ENCODE measurements around the gene RBM48. TPM values are rescaled to one million over a fixed set of nuclear protein-coding genes. Genes with fewer than 3 reads are reported as not detected.

Gene RBM48
- total and polyA plus RNA-seq, 2 donors (not counting 3 experiments of a cell fraction or from before 2014, with no cell fraction given): 9.8 to 12.0 TPM

DNA sequence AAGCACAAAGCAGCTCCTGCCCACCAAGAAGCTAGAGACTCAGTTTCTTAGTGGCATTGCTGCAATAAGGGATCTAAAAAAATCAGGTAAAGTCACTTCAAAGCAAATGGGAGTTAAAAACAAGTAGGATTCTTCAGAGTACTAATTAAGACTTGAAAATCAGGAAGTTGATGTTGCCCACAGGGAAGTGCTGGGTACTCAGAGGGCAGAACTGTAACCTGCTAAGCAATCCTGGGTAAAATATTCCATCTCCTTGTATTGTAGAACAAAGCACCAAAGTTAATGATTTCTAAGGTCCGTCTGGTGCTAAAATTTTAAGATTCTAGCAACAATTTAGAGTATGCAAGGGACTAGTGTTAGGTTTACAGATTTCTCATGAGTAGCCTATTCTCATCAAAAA lies 8.6 kb upstream of the RBM48 start:
- no peaks in the 10 kb centered on the region for H3K9me1 ChIP-seq (replicated peaks; ENCODE audit: control insufficient read depth, extremely low read depth, insufficient read depth, low read length)
- TF ChIP-seq POLR2AphosphoS5 (IDR thresholded peaks at IDR 0.05; ENCODE audit: insufficient read depth, low read depth, low read length) (no peak), MYC (IDR thresholded peaks at IDR 0.05; ENCODE audit: low read depth, low read length) (no peak), JUN (IDR thresholded peaks at IDR 0.05; ENCODE audit: borderline replicate concordance, insufficient read depth, insufficient read length, low read depth) (no peak), FOS (IDR thresholded peaks at IDR 0.05; ENCODE audit: borderline replicate concordance, insufficient read depth, low read length) (no peak), EZH2 (IDR thresholded peaks at IDR 0.05; ENCODE audit: borderline replicate concordance, low read depth, low read length, severe bottlenecking) (no peak), GATA2 (IDR thresholded peaks at IDR 0.05; ENCODE audit: insufficient read depth, insufficient read length, low read depth, low read length) (no peak), POLR2A (IDR thresholded peaks at IDR 0.05; ENCODE audit: low read depth, low read length) (no peak)
- TF ChIP-seq, protein P1, sequence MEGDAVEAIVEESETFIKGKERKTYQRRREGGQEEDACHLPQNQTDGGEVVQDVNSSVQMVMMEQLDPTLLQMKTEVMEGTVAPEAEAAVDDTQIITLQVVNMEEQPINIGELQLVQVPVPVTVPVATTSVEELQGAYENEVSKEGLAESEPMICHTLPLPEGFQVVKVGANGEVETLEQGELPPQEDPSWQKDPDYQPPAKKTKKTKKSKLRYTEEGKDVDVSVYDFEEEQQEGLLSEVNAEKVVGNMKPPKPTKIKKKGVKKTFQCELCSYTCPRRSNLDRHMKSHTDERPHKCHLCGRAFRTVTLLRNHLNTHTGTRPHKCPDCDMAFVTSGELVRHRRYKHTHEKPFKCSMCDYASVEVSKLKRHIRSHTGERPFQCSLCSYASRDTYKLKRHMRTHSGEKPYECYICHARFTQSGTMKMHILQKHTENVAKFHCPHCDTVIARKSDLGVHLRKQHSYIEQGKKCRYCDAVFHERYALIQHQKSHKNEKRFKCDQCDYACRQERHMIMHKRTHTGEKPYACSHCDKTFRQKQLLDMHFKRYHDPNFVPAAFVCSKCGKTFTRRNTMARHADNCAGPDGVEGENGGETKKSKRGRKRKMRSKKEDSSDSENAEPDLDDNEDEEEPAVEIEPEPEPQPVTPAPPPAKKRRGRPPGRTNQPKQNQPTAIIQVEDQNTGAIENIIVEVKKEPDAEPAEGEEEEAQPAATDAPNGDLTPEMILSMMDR (IDR thresholded peaks at IDR 0.05; ENCODE audit: extremely low read depth in 1 of 2, insufficient read depth in 1 of 2, low read depth in 1 of 2, low read length in 2 of 2): no peak
- TF ChIP-seq, protein P2, sequence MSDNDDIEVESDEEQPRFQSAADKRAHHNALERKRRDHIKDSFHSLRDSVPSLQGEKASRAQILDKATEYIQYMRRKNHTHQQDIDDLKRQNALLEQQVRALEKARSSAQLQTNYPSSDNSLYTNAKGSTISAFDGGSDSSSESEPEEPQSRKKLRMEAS (IDR thresholded peaks at IDR 0.05; ENCODE audit: insufficient read depth, insufficient read length): no peak
- no peaks in the 10 kb centered on the region for H3K9me3 ChIP-seq (replicated peaks; ENCODE audit: control insufficient read depth, insufficient read depth, low read length)
- H3K4me1 ChIP-seq (ENCODE audit: control insufficient read depth, extremely low read depth, insufficient read depth, low read length): no peaks in the 10 kb centered on the region
- H3K79me2 ChIP-seq (ENCODE audit: control insufficient read depth, insufficient read depth, low read length): no peaks in the 10 kb centered on the region
- H4K20me1 ChIP-seq (replicated peaks; ENCODE audit: control insufficient read depth, extremely low read depth, insufficient read depth, low read length): no peaks in the 10 kb centered on the region
- POLR2A ChIA-PET: no interaction called here
- no peak overlapping the region for H3K9ac ChIP-seq (replicated peaks; ENCODE audit: extremely low read depth, insufficient read depth, low read length)
- CTCF ChIA-PET: no interaction called here
- H3K4me3 ChIP-seq (replicated peaks in 1 of 3; ENCODE audit: insufficient read depth in 1 of 3, low read depth in 1 of 3, low read length in 3 of 3): no peak overlapping the region
- H3K27me3 ChIP-seq (ENCODE audit: control insufficient read depth in 2 of 2, insufficient read depth in 2 of 2, low read length in 2 of 2): no peaks in the 10 kb centered on the region
- BruUV-seq (replicated peaks): no TSS peak
- H3K27ac ChIP-seq (ENCODE audit: insufficient read depth, low read depth, low read length): no peak overlapping the region
- no peak for DNase-seq (ENCODE audit: low read depth, low spot score)
- FAIRE-seq: no peak
- H2AFZ ChIP-seq (ENCODE audit: low read depth, low read length): no peak overlapping the region
- intact Hi-C loops (cut with micrococcal nuclease) (no loop called here), dilution Hi-C loops (cut with MboI; ENCODE audit: extremely low pct_ligation_motif_present, low sequenced_read_pairs) (no loop called here)
- peaks cover 0 to 2% of the 10 kb centered on the region in 2 experiments for H3K36me3 ChIP-seq (ENCODE audit: control insufficient read depth in 2 of 2, extremely low read depth in 1 of 2, insufficient read depth in 2 of 2, low read length in 2 of 2)
- no peak overlapping the region for H3K4me2 ChIP-seq (ENCODE audit: insufficient read depth, low read length)
